HCT116 (cell line): Measurements from ENCODE around the gene SF3B4. TPM values are rescaled to one million over a fixed set of nuclear protein-coding genes. Genes with fewer than 3 reads are reported as not detected.

ENCODE experiments used
- ATAC-seq: fragments of 200-7000 bp; cut with Tn5 transposase; 2 replicates; pipeline ENCODE4 v1.9.1; 2020; ENCODE audit warnings: mild to moderate bottlenecking, moderate library complexity
- BruUV-seq: library from RNA; stranded (reverse); fragments of 400-500 nt; replicated peaks from 2 replicates; lab custom pipeline; 2021; lab: Mats Ljungman, UMichigan
- CTCF ChIA-PET: fragments of 300-600 bp; sonication (Branson Sonifier 250); formaldehyde crosslinking; loops from one replicate; lab custom pipeline; 2021; ENCODE audit warnings: antibody characterized with exemption; lab: Charles Lee
- POLR2A ChIA-PET: fragments of 300-600, 350-600 bp; sonication (Branson Sonifier 250); formaldehyde crosslinking; loops from one replicate; lab custom pipeline; 2021; ENCODE audit warnings: antibody characterized with exemption; lab: Charles Lee
- RAD21 ChIA-PET, 2 experiments: fragments of 300-600 bp; sonication (Branson Sonifier 250); formaldehyde crosslinking; loops; one replicate each; lab custom pipeline; 2023; ENCODE audit warnings: low total read pairs in 2 of 2; ENCODE audit not compliant: uncharacterized antibody in 2 of 2, unreplicated experiment in 2 of 2, low non-redundant PET in 1 of 2; lab: Charles Lee
- DNase-seq: peaks from one replicate; pipeline ENCODE4 v3.0.0-alpha.2; 2010; ENCODE audit warnings: low read depth, low spot score
- H2AFZ ChIP-seq: fragments of 200-600 bp; shearing (Covaris generic), sonication (generic); 2 replicates; pipeline ENCODE4 v1.6.1; 2017; ENCODE audit warnings: low read depth, mixed run types, mixed read lengths, antibody characterized with exemption, low read length; ENCODE audit not compliant: poor library complexity, severe bottlenecking
- H3K27ac ChIP-seq: 2 replicates; pipeline ENCODE4 v1.5.1; 2012; ENCODE audit warnings: low read depth, low read length
- H3K27me3 ChIP-seq: fragments of 200-600 bp; sonication (generic); 2 replicates; pipeline ENCODE4 v1.6.1; 2016; ENCODE audit warnings: mixed run types, low read length, mixed read lengths; ENCODE audit not compliant: insufficient read depth
- H3K36me3 ChIP-seq, 2 experiments: fragments of 200-500 bp in 1 of 2; fragments of 200-600 bp in 1 of 2; sonication (Bioruptor generic) in 1 of 2; sonication (generic) in 1 of 2; 2 replicates each; pipeline versions ENCODE4 v1.5.1 to v1.6.1; 2014 to 2016; ENCODE audit warnings: low read length in 2 of 2, inconsistent platforms in 1 of 2, mixed read lengths in 1 of 2, mixed run types in 1 of 2; ENCODE audit not compliant: insufficient read depth in 2 of 2, control insufficient read depth in 1 of 2
- H3K4me1 ChIP-seq, 2 experiments: fragments of 200-600 bp in 1 of 2; sonication (generic) in 1 of 2; 2 replicates each; pipeline versions ENCODE4 v1.5.1 to v1.6.1; 2012 to 2017; ENCODE audit warnings: low read length in 2 of 2, inconsistent platforms in 1 of 2, mild to moderate bottlenecking in 1 of 2, mixed read lengths in 1 of 2, mixed run types in 1 of 2, moderate library complexity in 1 of 2; ENCODE audit not compliant: insufficient read depth in 2 of 2, control insufficient read depth in 1 of 2
- H3K4me2 ChIP-seq: fragments of 200-600 bp; sonication (generic); 2 replicates; pipeline ENCODE4 v1.6.1; 2017; ENCODE audit warnings: mixed run types, low read length, mixed read lengths
- H3K4me3 ChIP-seq, 2 experiments: fragments of 200-600 bp in 1 of 2; sonication (generic) in 1 of 2; replicated peaks in 1 of 2; 2 replicates each; pipeline ENCODE4 v1.5.1; 2011 to 2016; ENCODE audit warnings: low read length in 2 of 2, control low read depth in 1 of 2, low read depth in 1 of 2, mild to moderate bottlenecking in 1 of 2, mixed read lengths in 1 of 2, mixed run types in 1 of 2
- H3K79me2 ChIP-seq: fragments of 200-600 bp; sonication (generic); 2 replicates; pipeline ENCODE4 v1.6.1; 2017; ENCODE audit warnings: mild to moderate bottlenecking, mixed run types, low read length, moderate library complexity, mixed read lengths; ENCODE audit not compliant: insufficient read depth
- H3K9ac ChIP-seq: fragments of 200-600 bp; sonication (generic); 2 replicates; pipeline ENCODE4 v1.6.1; 2016; ENCODE audit warnings: low read length, mixed read lengths
- H3K9me2 ChIP-seq: fragments of 200-600 bp; sonication (generic), shearing (Covaris generic); 2 replicates; pipeline ENCODE4 v1.6.1; 2017; ENCODE audit warnings: mixed run types, mild to moderate bottlenecking, moderate library complexity; ENCODE audit not compliant: insufficient read depth
- H3K9me3 ChIP-seq, 2 experiments: fragments of 200-500 bp in 1 of 2; fragments of 200-600 bp in 1 of 2; sonication (Bioruptor generic) in 1 of 2; sonication (generic) in 1 of 2; 2 replicates each; pipeline ENCODE4 v1.6.1; 2014 to 2017; ENCODE audit warnings: low read length in 2 of 2, mixed read lengths in 2 of 2, inconsistent platforms in 1 of 2, low read depth in 1 of 2, mild to moderate bottlenecking in 1 of 2, mixed run types in 1 of 2, moderate library complexity in 1 of 2; ENCODE audit not compliant: control insufficient read depth in 1 of 2, insufficient read depth in 1 of 2
- H4K20me1 ChIP-seq: fragments of 200-600 bp; sonication (generic), shearing (Covaris generic); 2 replicates; pipeline ENCODE4 v1.6.1; 2017; ENCODE audit warnings: mixed run types, mild to moderate bottlenecking, moderate library complexity; ENCODE audit not compliant: insufficient read depth
- CBX3 ChIP-seq: IDR thresholded peaks from 2 replicates; pipeline ENCODE4 v1.6.1; 2012; ENCODE audit warnings: low read depth
- JUND ChIP-seq: IDR thresholded peaks from 2 replicates; pipeline ENCODE4 v1.6.1; 2012
- MAX ChIP-seq: IDR thresholded peaks from 2 replicates; pipeline ENCODE4 v1.6.1; 2012
- POLR2AphosphoS5 ChIP-seq: IDR thresholded peaks from 2 replicates; pipeline ENCODE4 v1.6.1; 2011; ENCODE audit warnings: mild to moderate bottlenecking, low read depth, low read length, moderate library complexity
- RAD21 ChIP-seq: IDR thresholded peaks from 2 replicates; pipeline ENCODE4 v1.6.1; 2012; ENCODE audit warnings: low read depth, mild to moderate bottlenecking
- SP1 ChIP-seq: IDR thresholded peaks from 2 replicates; pipeline ENCODE4 v1.6.1; 2012; ENCODE audit warnings: low read depth
- TCF7L2 ChIP-seq: IDR thresholded peaks from 2 replicates; pipeline ENCODE4 v1.7.0; 2011; ENCODE audit warnings: borderline replicate concordance, inconsistent platforms; ENCODE audit not compliant: insufficient read depth, insufficient read length; ENCODE audit errors: extremely low read depth
- YY1 ChIP-seq: IDR thresholded peaks from 2 replicates; pipeline ENCODE4 v1.6.1; 2011; ENCODE audit warnings: low read length, low read depth, moderate library complexity, mild to moderate bottlenecking; ENCODE audit not compliant: insufficient replicate concordance; ENCODE audit errors: extremely low read depth
- intact Hi-C: fragments of 100-400 bp; cut with micrococcal nuclease; formaldehyde crosslinking; loops from 2 replicates; pipeline ENCODE4 v1.10.0; 2022
- total RNA-seq: library from RNA; stranded (reverse); gene quantifications from one replicate; pipeline ENCODE4 v1.2.1, GENCODE V29; 2021; ENCODE audit not compliant: unreplicated experiment

The SF3B4 gene
- total RNA-seq, 1 experiment from 2014 or later: 88.5 TPM

GRCh38 chr1:149936992-149937705, 9.5 kb upstream of the SF3B4 start (continued):
- peak; percentile 89 for TF ChIP-seq POLR2AphosphoS5
- TF ChIP-seq JUND: peak; percentile 62
- no peak for TF ChIP-seq TCF7L2
- TF ChIP-seq RAD21: peak; percentile 18; the same call in 1 of the 2 replicates

DNA sequence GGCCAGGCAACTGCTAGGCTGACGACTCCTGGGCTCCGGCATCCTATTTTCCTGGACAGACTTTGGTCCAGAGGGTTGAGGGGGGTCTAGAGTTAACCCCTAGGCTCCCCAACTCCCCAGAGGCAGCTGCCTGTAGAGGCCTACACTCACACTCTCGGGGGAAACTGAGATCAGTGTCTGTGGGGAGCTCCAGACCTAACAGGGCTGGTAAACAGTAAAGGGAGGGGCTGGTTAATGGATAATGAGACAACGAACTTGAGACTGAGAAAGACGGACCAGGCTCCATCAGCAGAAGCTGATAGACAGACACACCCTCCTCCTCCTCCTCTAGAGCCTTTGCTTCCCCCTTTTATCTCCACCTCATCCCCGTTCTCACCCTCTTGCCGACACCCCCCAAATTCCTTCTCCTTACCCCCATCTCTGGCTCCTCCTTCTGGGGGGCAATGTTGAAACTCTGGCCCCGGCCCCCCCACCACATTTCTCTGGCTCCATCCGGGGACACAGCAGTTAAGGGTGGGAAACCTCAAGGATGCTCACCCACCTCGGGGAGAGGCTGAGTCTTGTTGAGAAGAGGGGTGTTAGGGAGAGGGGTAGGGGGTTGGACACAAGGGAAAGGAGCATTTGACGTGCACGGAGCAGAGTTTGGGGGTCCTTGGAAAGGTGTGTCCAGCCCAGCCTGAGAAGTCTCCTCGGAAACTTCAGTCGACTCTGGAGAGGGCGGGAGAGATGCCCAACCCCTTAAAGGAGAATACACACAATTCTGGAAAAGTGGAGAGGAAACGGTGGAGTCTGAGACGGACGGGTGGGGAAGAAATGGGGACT, 8.8 kb upstream of the SF3B4 start, which contains the start of gene MTMR11:
TSS of gene MTMR11 (minus strand) at position 710 of the 822 bp plus-strand sequence. CDS start at position 478, 232 bp downstream.
- peak; percentile 60 for ATAC-seq
- POLR2A ChIA-PET: interaction anchor here (0.7 to 4.2 kb wide), 3 partner anchors 8 to 49 kb away, joined by 4 to 43 read pairs (median 23); a partner anchor contains a TSS

More for the DNA sequence above, 8.8 kb upstream of the SF3B4 start, which contains the start of gene MTMR11:
- H3K4me2 ChIP-seq: peak within 1 kb of the TSS; percentile 90
- H3K9me2 ChIP-seq: no peaks in the 10 kb centered on the region
- H3K4me3 ChIP-seq: peak within 1 kb of the TSS; percentile 64 to 66
- H3K9ac ChIP-seq: peak within 1 kb of the TSS; percentile 67
- no TSS peak for BruUV-seq
- no peaks in the 10 kb centered on the region for H3K79me2 ChIP-seq
- H3K27me3 ChIP-seq: no peaks in the 10 kb centered on the region
- H2AFZ ChIP-seq: peak within 1 kb of the TSS; percentile 15
- H3K36me3 ChIP-seq: no peaks in the 10 kb centered on the region
- CTCF ChIA-PET: interaction anchor here (1.7 kb wide), 1 partner anchor 250 kb away, joined by 8 read pairs; no protein-coding TSS in a partner anchor
- H3K9me3 ChIP-seq: no peaks in the 10 kb centered on the region
- TF ChIP-seq MAX: peak; percentile 16; the same call in 1 of the 2 replicates
- no peak; the same call in none of the 2 replicates for TF ChIP-seq SP1
- peak; percentile 55 for TF ChIP-seq TCF7L2
- TF ChIP-seq CBX3: no peak
- TF ChIP-seq YY1: no peak
- H3K27ac ChIP-seq: peak within 1 kb of the TSS; percentile 89
- H4K20me1 ChIP-seq: no peaks in the 10 kb centered on the region
- intact Hi-C loops: loop anchor here (5.0 kb wide), 1 partner anchor 76 kb away; the partner anchor contains the start of gene OTUD7B
- RAD21 ChIA-PET: no interaction called here
- DNase-seq: no peak
- peaks cover 39 to 63% of the 10 kb centered on the region in 2 experiments for H3K4me1 ChIP-seq
